HG02610 (cell line): Measurements from ENCODE around the gene DAB1.

ENCODE experiments used
- ATAC-seq: cut with Tn5 transposase; IDR thresholded peaks from one replicate; pipeline ENCODE4 v1.9.1; 2021; ENCODE audit warnings: mild to moderate bottlenecking, moderate library complexity; ENCODE audit not compliant: unreplicated experiment

Gene DAB1

DNA sequence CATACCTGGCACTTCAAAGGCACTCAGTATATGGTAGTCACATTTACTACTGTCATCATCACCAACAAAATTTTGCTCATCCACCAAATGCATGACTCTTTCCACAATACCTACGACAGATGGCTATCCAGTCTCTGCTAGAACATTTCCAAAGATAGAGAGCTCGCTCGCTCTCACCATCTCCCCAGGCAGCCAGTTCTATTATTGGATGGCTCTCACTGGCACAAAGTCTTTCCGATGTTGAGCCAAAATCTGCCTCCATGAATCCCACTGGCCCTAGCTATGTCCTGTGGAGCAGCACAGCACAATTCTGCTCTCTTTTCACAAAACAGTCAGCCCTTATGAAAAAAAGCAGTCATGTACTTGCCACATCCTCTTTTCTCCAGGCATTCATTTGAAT lies 102.1 kb downstream of the DAB1 start:
- ATAC-seq = no peak

DNA sequence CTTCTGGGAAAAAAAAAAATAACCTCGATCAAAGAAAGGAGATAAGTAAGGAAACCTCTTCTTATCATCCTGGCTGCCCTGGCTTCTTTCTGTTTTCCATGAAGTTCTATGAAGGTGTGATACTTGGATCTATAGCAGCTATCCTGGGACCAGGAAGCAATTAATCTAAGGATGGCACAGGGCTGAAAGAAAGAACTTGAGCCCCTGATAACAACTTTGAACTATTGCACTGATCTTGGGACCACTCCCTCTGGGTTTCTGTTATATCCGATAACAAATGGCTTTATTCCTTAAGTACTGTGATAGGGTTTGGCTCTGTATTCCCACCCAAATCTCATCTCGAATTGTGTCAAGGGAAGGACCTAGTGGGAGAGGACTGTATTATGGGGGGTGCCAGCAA lies 104.1 kb downstream of the DAB1 start:
- no peak for ATAC-seq

DNA sequence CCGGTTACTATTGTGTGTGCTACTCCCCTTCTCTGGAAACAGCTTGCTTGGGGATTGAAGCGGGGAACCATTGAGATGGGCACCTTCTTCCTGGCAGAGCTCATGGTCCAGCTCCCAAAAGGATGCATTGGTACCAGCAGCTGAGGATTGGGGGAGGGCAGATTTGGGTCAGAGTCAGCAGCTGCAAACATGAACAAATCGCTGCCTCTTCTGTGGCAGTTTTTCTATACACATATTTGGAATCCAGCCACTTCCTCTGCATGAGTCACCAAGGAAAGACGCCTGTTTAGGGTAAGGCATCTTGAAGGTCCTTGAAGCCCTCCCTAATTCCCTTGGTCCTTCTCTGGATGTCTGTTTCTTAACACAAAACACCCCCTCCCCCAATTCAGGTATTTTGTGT lies 104.7 kb downstream of the DAB1 start:
- ATAC-seq = no peak

DNA sequence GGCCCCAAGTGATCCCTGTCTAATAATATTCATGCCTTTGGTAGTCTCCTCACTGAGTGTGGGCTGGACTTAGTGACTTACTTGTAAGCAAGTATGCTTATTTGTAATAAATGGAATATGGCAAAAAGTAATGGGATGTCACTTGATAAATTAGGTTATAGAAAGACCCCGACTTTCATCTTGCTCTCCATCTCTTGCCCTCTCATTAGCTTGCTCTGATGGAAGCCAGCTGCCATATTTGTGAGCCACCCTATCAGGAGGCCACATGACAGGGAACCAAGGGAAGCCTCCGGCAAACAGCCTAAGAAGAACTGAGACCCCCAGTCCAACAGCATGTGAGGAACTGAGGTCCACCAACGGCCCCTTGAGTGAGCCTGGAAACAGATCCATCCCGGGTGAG lies 107.0 kb downstream of the DAB1 start:
- ATAC-seq = no peak

DNA sequence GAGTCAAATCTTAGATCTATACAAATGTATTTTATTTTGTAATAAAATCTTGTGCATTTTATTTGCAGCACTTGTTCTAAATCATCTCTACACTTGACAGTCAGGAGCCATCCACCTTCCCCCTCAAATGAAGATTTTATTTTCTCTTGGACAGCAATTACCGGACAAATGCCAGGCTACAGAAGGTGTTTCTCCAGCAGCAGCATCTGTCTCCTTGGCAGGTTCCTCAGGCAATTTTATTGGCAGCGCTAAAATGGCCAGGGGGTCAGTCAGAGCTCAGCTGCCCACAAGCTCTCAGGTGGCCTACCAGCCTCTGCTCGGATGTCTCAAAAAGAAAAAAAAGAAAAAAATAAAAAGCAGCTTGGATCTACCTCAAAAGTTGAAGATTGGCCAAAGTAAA lies 107.6 kb downstream of the DAB1 start:
- ATAC-seq = no peak

DNA sequence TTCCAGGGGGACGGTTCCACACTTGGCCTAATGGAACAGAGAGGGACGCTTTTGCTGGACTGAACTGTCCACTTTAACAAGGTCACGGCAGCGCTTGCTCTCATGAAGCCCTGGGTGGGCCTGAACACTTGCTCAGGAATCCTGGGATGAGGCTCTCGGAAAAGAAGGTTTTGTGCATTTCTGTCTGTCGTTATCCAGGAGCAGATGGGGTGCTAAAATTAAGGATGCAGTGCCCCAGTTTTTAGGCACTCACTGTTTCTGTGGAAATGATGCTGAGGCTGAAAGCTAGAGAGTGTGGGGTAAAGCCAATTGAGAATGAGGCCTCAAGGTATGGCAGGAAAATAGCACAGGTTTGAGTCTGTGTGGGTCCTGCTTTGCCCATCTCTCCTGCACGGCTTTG lies 111.0 kb downstream of the DAB1 start:
- no peak for ATAC-seq

DNA sequence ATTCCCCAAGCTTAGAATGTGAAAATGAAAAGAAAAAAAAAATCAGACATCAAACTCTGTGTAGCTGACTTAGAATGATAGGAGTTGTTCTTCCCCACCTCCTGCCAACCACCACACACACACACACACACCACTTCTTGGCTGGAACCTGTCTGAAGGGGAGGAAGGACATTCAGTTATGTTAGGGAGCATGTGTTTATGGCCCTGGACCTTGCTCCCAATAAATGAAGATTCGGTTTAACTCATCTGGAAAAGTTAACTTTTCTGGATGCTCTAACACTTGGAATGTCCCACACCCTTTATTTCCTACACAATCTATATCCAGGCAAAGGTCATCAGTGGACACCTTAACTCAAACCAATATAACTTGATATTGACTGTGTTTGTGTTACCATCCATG lies 112.4 kb downstream of the DAB1 start:
- ATAC-seq = no peak

DNA sequence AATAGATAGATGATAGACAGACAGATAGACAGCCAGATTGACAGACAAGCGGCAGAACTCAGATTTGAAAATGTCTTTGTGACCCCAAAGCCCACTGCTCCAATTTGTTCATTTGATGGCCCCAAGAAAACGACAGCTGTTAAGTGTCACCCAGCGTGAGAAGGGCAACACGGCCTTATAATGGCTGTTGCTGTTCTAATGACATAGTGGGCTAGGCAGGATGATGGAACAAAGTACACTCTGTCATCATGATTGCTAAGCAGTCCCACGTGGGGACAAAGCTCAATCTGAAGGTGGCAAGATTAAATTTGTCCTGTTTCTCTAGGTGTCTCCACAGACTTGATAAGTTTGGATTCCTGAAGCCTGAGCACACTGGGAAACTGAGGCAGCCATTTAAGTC lies 112.9 kb downstream of the DAB1 start:
- ATAC-seq = no peak

DNA sequence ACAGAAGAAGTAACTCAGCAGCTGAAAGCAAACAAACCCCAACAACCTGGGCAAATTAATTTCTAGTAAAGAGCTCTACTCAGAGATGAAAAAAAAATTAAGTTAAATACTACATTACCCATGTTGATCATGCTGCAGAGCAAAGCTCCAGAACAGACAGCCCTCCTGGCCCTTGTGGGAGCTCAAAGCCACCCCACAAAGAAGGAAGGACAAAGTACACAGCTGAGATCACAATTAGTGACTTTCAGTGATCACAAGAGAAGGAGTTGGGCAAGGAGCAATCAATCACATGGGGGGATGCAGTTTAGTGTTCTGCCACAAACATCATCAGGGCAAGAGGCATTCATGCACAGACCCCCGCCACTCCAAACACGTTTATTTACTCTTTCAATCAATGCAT lies 114.2 kb downstream of the DAB1 start:
- no peak for ATAC-seq

DNA sequence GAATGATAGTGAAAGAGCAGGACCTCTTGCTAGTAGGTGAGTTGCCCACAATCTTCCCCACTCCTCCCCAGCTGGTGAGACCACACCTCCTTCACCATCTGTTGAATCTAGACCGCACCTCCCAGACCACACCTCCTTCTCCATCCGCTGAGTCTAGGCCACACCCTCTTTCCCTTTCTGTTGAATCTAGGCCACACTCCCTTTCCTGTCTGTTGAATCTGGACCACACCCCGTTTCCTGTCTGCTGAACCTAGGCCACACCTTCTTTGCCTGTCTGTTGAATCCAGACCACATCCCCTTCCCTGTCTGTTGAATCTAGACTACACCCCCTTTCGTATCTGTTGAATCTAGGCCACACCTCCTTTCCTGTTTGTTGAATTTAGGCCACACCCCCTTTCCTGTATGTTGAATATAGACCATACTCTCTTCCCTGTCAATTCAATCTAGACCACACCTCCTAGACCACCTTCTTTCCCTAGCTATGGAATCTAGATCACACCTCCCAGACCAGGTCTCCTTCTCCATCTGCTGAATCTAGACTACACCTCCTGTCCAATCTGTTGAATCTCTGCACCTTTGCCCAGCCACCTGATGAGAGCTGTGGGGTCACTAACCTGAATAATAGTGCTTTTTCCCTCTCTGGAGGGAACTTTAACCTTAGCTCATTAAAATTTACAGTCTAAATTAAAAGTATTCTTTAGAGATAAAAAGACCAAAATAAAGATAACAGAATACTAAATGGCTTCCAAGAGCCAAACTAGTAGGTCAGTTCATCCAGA lies 116.3 kb downstream of the DAB1 start:
- ATAC-seq = no peak

DNA sequence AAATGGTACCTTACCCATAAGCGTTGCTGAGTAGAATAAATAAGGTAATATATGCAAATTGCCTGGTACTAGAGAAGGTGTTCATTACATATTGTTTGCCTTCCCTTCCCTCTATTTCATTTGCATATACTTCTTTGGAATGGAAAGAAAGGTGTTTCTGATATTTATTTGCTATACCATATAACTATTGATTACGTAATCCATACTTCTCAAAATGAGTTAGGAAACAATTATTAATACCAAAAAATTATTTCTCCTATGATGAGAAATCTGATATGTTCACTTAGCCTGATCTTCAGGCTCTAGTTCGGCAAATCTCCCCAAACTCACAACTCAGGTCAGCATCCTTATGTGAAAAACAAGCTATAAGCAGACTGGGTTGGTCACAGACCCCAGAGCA lies 119.3 kb downstream of the DAB1 start:
- no peak for ATAC-seq

DNA sequence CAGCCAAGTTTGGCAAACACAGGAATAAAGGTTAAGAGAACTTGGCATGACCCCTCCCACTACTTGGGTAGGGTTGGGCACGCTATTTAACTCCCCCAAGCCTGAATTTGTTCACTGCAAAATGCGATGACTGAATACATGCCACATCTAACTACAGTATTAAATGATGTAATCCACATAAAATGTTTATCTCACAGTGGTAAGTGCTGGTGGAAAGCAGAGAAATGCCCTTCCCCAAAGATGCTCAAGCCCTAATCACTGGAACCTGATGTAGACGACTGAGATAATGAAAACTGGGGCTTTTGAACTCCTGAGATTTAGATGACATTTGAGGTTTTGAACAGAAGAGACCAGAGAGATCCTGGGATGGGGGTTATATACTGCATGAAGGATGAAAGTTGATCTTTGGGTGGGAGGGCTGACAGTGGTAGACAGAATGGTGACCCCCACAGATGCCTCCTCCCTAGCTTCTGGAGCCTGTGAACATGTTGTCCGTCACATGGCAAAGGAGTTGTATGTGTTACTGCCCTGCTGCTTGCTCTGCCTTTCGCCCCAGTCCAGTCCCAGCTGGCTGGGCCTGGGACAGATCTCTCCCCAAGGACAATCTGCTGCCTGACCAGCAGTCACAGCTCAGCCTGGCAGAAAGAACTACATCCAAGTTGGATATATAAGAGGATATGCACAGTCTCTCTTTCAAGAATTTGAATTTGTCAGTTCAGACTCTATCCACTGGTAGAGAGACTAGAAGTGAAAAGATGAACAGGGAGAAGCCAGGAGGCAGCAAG lies 120.9 kb downstream of the DAB1 start:
- ATAC-seq = no peak

DNA sequence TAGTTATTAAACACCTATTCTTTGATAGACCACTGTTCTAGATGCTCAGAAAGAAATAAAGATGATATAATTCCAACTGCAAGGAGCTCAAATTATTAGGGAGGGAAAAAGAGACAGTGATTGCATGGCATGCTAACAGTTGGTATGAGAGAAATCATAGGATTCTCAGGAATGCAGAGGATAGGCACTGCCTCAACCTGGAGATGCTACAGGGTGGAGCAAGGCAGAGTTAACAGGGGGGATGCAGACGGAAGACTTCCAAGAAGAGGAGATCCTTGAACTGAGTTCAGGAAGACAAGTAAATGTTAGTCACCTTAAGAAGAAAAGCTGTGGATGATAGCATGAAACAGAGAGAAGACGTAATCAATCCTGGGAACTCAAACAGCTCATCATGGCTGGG lies 123.7 kb downstream of the DAB1 start:
- no peak for ATAC-seq

DNA sequence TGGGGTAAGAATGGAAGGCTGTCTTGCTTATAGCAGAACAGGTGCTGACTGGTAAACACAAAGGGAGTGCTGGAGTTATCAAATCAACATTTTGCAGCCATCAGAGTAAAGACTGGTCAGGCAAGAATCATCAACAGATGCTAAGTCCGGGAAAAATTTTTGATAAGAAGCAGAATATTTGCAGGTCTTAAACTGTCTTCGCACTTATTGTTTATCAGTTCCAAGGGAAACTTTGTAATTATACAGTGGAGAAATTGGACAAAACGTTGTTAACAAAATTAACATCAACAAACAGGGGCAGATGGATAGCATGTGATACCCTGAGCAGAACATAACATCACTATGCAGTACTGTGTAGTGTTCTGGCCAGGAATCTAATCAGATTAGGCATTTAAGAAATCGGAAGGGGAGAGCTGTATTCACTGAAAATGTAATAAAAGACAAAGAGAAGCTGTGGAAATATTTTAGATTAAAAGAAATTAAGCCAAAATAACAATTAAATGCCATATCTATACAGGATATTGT lies 127.1 kb downstream of the DAB1 start:
- ATAC-seq = no peak

DNA sequence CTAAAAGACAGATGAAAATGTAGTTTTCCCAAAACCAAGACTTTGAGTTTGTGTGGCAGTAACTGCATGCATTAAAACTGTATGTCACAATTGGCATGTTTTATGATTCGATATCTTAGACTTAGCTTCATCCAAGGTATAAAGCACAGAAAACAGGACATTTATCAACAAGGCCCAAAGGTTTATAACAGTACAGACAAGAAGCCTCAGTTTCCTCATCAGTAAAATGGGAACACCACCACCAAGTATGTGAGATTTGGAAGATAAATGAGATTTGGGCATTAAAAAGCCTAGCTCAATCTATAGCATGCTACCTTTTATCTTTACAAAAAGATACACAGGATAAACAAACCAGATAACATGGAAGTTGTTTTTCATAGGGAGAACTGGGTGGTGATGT lies 128.5 kb downstream of the DAB1 start:
- no peak for ATAC-seq

DNA sequence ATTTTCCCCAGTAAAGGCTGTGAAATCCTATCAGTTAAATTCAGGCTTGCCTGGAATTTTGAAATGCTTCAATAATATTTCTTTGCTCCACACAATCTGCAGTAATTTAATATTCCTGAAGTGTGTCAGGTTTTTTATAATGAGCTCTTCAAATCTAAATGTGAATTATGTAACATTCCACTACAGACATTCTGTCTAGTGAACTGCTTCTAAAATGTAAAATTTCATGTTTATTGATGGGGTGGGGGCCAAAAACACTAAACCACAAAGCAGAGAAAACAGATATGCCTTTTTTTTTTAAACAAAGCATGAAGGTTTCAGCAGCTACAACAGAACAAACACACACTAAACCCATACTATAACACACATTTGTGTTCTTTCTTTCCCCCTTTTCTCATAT lies 129.7 kb downstream of the DAB1 start:
- no peak for ATAC-seq

DNA sequence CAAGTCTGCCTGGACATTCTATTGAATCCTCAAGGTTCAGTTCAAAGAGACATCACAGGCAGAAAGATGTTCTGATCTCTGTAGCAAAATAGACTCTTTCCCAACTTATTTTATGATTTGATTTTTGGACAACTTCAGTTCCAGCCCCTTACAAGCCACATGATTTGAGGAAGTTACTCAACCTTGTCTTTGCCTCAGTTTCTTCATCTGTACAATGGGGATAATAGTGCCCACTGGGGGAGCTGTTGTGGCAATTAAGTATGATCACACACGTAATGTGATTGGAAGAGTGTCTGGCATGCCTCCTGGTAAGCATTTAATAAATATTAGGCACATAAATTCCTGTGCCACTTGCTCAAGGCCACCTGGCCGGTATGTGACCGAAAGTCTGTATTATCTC lies 130.6 kb downstream of the DAB1 start:
- ATAC-seq = no peak

DNA sequence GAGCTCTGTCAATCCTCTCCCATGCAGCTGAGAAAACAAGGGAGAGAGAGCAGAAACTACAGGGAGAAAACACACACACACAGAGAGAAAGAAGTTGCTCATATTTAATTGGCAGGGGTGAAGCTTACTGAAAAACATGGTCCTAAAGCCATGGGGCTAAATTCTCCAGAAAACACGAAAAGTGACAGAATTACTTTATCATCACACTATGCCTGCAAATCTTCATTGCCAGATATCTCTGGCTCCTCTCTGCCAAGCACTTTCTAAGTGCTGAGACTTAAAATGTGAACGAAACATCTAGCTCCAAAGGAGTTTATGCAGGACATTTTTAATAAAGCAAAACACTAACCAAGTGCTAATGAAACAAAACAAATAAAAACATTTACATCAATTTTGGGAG lies 134.1 kb downstream of the DAB1 start:
- ATAC-seq = no peak

DNA sequence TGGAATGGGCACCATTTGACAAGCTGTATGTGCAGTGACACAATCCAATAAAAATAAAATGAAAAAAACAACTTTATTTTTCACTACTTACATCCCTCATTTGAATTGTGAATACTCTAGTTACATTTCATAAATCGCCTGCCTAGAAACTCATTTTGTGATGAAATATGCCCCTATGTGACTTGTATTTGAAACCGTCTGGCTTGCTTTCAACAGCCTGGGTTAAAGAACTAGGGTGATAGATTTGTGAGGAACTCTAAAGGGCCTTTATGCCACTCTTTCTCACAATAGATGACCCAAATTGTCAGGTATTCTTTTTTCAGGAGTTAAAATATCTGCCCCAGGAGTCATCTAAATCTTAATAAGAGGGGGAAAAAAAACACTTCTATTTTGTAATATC lies 137.9 kb downstream of the DAB1 start:
- no peak for ATAC-seq

DNA sequence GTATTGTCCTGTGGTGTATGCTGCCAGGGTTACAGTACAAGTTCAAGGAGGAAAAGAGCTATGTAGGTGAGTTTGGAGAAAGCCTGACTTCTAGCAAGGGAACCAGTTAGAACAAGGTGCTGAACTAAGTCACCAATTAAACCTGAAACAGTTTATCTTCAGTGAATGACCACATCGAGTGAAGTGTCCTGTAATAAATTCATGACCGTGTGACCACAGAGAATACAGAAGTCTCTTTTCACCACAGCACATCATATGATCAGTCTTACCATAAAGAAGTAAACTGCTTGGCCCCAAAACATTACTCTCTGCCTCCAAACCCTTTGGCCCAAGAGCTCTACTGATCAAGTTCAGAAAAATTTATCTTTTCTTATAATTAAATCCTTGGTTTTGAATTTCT lies 141.4 kb downstream of the DAB1 start:
- ATAC-seq = no peak

DNA sequence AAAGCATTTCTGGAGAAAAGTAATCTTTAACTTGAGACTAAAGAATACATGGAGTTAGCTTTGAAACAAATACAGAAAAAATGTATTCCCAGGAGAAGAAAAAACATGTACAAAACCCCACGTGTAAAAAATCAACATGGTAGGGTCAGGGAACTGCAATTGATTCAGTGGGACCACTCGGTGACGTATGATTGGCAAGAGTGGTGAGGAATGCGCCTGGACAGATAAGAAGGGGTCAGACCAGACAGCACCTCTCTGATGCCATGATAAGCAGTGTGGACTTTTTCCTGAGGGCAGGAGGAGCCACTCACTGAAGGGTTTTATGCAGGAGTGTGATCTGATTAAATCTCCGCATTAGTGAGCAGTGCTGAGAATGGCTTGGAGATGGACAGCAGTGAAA lies 142.5 kb downstream of the DAB1 start:
- ATAC-seq = no peak

DNA sequence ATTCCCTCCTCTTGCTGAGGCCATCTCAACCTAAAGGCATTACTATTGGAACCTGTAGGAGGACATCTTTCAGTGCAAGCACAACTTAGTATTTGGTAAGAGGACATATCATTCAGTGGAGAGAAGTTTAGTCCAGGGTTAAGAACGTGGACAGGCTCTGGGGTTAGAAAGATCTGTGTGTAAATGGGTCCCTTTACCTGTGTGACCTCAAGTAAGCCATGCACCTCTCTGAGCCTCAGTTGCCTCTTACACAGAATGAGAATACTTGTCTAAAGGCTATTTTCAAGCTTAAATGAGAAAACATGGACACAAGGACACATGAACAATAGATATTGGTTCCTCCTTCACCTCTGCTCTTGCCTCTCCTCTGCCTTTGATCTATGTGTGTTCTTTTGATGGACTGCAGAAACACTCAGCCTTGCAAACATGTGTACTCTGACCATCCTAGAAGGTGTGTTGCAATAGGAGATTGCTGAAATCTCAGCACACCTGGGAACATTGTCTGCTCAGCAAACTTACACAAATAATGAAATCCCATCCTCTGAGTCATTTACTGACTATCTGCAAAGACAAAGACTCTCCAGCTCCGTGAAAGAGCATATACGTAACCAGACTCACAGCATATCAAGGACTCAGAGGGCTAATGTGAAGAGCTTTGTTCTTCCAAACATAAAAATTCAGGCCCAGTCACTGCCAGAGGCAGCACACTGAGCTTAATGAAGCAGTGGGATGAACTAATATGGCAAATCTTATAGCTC lies 143.8 kb downstream of the DAB1 start:
- no peak for ATAC-seq
